GM12878 (cell line): ENCODE data around the gene SCAP.

ENCODE experiments used
- CHD4 ChIP-seq: fragments of 200-600 bp; sonication (generic); IDR thresholded peaks from 2 replicates; pipeline ENCODE4 v1.6.1; 2016; ENCODE audit warnings: mild to moderate bottlenecking
- EZH2 ChIP-seq: IDR thresholded peaks from 2 replicates; pipeline ENCODE4 v1.6.1; 2012; ENCODE audit warnings: low read depth, mild to moderate bottlenecking, control low read depth, inconsistent platforms, low read length, borderline replicate concordance; ENCODE audit not compliant: control insufficient read depth
- POLR2A ChIP-seq: IDR thresholded peaks from 2 replicates; pipeline ENCODE4 v1.6.1; 2011; ENCODE audit warnings: low read depth, mild to moderate bottlenecking, low read length
- SIN3A ChIP-seq: IDR thresholded peaks from 2 replicates; pipeline ENCODE4 v1.6.1; 2012; ENCODE audit warnings: low read depth, low read length, improper control_type of control experiment
- TF ChIP-seq, protein P1 (sequence below): IDR thresholded peaks from 2 replicates; pipeline ENCODE4 v1.6.1; 2012; ENCODE audit warnings: low read depth, low read length, improper control_type of control experiment

DNA sequence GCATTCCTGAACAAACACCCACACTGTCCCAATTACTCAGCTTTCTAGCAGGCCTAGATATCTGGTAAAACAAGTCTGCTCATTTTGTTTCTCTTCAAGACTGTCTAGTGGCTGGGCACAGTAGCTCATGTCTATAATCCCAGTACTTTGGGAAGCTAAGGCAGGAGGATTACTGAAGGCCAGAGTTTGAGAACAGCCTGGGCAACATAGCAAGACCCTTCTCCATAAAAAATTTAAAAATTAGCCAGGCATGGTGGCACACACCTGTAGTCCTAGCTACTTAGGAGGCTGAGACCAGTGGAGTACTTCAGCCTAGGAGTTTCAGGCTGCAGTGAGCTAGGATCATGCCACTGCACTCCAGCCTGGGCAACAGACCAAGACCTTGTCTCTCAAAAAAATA lies 101.2 kb downstream of the SCAP start:
- no peak for TF ChIP-seq SIN3A
- no peak for TF ChIP-seq POLR2A
- TF ChIP-seq, protein P1, sequence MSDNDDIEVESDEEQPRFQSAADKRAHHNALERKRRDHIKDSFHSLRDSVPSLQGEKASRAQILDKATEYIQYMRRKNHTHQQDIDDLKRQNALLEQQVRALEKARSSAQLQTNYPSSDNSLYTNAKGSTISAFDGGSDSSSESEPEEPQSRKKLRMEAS, result no peak
- TF ChIP-seq EZH2, result no peak
- TF ChIP-seq CHD4, result no peak
